Embryonic facial prominence (tissue), 1 donor: ENCODE data around the gene SPINK5.
A peak's percentile ranks its signal among the peaks of the same experiment; 100 is the strongest.

Experiments
- DNase-seq: peaks from one replicate; pipeline ENCODE4 v3.0.0-alpha.2; 2016; ENCODE audit errors: extremely low spot score

Gene SPINK5

DNA sequence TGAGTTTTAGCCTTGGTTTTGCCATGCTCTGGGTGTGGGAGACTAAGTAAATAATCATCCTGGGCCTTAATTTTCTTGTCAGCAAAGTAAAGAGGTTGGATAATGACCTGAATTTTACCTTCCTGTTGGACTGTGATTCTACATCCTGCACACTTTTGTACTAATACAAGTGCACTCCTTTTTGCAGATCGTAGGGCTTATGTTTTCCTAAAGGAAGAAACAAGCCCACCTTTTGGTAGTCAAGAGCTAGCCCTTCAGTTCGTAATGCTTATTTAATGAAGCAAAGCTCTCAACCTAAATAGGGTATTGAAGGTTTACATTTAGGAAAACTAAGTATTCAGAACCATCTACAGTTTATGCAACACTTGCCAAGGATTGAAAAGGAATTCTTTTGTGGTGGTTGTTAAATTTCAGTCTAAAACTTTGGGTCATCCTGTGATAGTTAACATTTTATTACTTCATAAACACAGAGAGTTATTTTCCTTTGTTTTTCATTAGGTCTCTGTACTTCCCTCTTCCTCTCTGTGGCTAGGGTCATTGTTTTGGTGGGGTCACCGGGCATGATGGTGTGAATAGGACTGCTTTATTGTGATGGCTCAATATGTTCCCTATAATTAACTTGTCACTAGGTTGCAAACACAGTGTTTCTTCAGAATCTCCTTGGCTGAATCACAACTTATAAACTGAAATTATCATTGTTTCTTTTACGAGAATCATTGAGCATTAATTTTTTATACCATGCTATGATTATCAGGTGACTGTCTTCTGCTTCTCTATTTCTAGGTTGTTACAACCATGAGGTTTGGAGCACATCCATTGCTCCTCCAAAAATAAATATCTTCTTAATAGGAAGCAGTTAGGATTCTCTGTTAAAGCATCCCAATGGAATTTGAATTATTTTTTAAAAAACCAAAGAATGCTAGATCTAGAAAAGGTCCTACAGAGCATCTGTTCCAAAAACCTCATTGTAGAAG, 28.5 kb downstream of the SPINK5 start:
- DNase-seq: no peak

- DNase-seq: no peak
Observed at GRCh38 chr5:148094336-148094735, 30.6 kb downstream of the SPINK5 start.

- no peak for DNase-seq
Observed at GRCh38 chr5:148104226-148104625, 40.4 kb downstream of the SPINK5 start.

- no peak for DNase-seq
Observed at GRCh38 chr5:148107608-148108007, 43.8 kb downstream of the SPINK5 start.

DNA sequence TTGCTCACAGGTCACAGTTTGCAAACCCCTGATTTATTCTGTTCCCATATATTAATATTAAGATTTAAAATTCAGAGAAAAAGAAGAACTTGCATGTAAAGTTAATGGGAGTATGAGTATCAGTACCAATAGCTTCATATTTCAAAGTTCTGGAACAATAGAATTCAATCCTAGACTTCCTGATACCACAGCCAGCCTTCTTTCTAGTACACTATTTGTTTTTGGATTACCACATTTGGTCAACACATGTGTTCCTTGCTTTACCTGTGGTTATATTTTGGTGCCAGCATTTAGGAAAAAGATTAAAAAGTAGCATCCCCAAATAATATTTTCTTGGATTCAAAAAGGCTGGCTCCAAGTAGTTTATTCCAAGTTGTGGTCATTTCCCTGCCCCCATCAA, 49.5 kb downstream of the SPINK5 start:
- DNase-seq: no peak

DNA sequence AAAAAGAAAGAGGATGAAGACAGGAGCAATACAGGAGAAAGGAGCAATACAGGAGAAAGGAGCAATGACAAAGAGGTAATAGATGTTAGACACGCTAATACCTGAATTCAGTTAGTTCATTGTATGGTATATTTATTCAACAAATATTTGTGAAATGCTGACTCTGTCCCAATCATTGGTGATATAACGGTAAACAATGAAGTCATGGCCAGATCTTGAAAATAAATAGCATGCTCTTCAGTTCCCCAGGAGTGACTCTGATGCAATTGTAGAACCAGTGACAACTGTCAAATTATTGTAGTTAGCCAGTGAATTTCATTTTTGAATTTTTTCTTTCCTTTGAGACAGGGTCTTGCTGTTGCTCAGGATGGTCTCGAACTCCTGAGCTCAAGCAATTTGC, 56.5 kb downstream of the SPINK5 start:
- no peak for DNase-seq

- DNase-seq: no peak
Observed at GRCh38 chr5:148125641-148126040, 61.9 kb downstream of the SPINK5 start.

GRCh38 chr5:148135091-148136048, 71.6 kb downstream of the SPINK5 start:
- no peak for DNase-seq

DNA sequence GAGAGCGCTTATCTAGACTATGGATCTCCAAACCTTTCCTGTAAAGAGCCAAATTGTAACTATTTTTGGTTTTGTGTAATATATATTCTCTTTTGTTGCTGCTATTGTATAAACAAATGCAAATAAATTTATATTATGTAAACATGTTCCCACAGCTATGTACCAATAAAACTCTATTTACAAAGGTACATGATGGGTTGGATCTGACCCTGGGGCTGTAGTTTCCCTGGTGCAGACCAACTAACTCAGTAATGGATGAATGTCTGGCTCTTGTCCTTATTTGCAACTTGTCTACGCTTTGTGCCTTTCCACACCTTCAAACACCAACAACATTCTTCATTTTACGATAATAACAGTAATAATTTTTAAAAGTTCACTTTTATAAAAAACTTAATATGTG, 77.1 kb downstream of the SPINK5 start:
- DNase-seq: no peak

- DNase-seq: no peak
Observed at GRCh38 chr5:148141645-148142044, 77.9 kb downstream of the SPINK5 start.

- peak; percentile 29 for DNase-seq
Observed at GRCh38 chr5:148145916-148146315, 82.1 kb downstream of the SPINK5 start.

DNA sequence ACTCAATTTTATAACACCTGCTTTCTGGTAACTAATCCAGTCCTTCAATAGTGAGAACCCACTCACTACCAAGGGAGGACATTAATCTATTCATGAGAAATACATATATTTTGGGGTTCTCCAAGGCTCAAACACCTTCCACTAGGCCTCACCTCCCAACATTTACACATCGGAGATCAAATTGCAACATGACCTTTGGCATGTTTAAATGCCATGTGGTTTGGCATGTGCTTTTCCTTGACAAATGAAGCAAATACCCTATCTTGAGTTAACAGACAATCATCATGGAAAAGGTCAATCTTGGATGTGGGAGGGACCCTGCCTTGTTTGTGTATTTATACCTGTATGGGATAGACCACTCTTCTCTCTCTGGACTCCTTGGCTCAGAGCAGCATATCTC, 82.7 kb downstream of the SPINK5 start:
- DNase-seq: no peak

- no peak for DNase-seq
Observed at GRCh38 chr5:148147415-148147814, 83.6 kb downstream of the SPINK5 start.

GRCh38 chr5:148151872-148152271, 88.1 kb downstream of the SPINK5 start:
- no peak for DNase-seq

GRCh38 chr5:148152781-148153180, 89.0 kb downstream of the SPINK5 start:
- DNase-seq: no peak

DNA sequence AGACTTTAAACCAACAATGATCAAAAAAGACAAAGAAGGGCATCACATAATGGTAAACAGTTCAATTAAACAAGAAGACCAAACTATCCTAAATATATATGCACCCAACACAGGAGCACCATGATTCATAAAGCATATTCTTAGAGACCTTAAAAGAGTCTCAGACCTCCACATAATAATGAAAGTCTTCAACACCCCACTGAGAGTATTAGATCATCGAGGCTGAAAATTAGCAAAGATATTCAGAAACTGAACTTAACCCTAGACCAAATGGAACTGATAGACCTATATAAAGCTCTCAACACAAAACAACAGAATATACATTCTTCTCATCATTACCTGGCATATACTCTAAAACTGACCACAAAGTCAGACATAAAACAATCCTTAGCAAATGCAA, 92.8 kb downstream of the SPINK5 start:
- no peak for DNase-seq

DNA sequence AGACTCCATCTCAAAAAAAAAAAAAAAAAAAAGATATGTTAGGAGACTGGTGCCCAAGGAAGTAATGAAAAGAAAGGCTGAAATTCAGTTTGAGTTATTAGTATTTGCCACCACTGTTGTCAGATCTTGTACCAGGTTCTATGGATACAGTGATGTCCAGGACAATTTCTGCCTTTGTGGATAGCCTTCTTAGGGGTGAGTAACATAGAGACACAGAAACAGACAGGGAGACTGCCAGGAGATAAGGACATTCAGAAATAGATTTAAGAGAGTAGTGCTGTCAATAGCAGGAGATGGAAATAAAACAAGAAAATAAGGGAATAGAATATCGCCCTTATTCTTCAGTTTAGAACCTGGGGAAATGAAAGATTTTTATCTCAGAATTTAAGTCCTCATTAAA, 98.3 kb downstream of the SPINK5 start:
- no peak for DNase-seq

DNA sequence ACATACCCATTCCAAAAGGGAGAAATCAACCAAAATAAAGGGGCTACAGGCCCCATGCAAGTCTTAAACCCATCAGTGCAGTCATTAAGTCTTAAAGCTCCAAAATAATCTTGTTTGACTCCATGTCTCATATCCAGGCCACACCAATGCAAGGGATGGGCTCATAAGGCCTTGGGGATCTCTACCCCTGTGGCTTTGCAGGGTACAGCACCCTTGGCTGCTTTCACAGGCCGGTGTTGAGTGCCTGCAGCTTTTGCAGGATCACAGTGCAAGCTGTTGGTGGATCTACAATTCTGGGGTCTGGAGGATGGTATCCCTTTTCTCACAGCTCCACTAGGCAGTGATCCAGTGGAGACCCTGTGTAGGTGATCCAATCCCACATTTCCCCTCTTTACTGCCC, 99.6 kb downstream of the SPINK5 start:
- no peak for DNase-seq

GRCh38 chr5:148166550-148167283, 102.9 kb downstream of the SPINK5 start:
- no peak for DNase-seq

DNA sequence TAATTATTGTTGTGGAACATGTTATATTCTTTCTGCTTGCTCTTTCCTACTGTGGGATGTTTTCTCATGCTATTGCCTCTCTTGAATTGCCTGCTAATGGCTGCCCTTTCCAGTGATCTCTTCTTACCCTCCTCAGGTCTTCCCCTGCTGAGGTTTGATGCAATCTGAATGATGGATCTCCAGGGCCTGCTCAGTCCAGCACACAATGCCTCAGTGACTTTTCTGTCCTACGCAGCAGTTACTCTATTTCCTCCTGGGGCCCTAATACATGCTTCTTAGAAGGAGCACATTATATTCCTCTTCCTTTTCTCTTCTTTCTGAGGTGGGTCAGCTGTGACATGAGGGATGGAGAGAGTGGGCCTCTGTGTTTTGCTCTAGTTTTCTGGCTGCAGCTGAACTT, 104.5 kb downstream of the SPINK5 start, which contains the start of gene SPINK14:
Gene SPINK14 (plus strand): TSS at position 301 of the 400 bp plus-strand sequence. CDS start 1,187 bp downstream, outside the sequence.
- no peak for DNase-seq

DNA sequence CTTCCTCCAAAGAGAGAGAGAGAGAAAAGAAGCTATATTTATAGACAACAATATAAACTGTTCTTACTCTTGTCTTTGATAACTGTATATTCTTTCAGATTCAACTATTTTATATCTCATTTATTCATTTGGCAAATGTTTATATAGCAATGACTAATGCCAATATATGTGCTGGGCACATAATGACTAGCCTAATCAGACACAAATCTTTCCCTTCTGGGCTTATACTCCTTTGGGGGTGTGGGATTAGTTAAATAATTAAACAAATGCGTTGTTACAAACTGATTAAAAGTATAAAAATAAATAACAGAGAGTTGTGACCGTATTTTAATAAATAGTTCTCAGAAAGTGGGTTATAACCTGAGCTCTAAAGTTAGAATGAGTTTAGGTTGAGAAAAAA, 108.6 kb downstream of the SPINK5 start:
- no peak for DNase-seq

DNA sequence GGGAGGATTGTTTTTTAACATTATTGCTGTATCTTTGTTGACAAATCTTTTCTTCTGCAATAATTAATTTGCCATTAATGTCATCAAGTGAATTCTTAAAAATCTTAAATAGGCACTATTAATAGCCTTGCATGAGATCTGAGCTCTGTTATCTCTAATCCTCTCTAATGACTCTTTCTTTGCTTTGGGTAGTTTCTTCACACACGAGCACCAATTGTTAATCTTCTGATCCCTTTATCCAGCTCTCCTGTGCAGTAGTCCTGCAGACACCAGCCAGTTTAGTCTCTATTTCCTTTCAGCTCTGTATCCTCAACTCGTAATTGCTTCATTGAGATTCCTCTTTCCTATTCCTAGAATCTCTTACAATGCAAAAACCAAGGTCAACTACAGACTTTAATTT, 112.7 kb downstream of the SPINK5 start:
- no peak for DNase-seq
